Neural progenitor cell (in vitro differentiated cells): ENCODE measurements around the gene PDLIM5.

Experiments used
- EZH2 ChIP-seq: fragments of 200-600 bp; sonication (generic); IDR thresholded peaks from 2 replicates; pipeline ENCODE4 v1.6.1; 2017; ENCODE audit warnings: antibody characterized with exemption, mild to moderate bottlenecking, moderate library complexity
- TF ChIP-seq, protein P1 (sequence below): fragments of 200-600 bp; sonication (generic); IDR thresholded peaks from 2 replicates; pipeline ENCODE4 v1.5.1; 2017; ENCODE audit warnings: antibody characterized with exemption, mild to moderate bottlenecking

DNA sequence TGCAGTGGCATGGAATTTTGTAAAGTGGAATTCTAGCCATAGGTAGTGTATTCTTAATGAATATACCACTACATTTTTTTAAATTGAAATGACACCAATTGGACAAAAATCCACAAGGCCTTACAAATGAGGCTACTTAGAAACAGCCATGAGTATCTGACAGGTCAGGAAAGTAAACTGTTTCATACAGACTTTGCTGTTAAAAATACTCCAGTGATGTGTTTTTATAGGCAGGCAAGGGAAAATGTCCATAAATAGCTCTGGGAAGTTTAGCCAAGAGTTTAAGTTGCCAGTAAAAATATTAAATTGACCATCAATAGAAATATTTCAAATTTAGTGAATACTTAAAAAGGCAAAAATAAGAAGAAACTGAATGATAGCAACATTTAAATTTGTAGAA lies 41.8 kb upstream of the PDLIM5 start:
- TF ChIP-seq, protein P1, sequence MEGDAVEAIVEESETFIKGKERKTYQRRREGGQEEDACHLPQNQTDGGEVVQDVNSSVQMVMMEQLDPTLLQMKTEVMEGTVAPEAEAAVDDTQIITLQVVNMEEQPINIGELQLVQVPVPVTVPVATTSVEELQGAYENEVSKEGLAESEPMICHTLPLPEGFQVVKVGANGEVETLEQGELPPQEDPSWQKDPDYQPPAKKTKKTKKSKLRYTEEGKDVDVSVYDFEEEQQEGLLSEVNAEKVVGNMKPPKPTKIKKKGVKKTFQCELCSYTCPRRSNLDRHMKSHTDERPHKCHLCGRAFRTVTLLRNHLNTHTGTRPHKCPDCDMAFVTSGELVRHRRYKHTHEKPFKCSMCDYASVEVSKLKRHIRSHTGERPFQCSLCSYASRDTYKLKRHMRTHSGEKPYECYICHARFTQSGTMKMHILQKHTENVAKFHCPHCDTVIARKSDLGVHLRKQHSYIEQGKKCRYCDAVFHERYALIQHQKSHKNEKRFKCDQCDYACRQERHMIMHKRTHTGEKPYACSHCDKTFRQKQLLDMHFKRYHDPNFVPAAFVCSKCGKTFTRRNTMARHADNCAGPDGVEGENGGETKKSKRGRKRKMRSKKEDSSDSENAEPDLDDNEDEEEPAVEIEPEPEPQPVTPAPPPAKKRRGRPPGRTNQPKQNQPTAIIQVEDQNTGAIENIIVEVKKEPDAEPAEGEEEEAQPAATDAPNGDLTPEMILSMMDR: no peak
- TF ChIP-seq EZH2: no peak
